ENCODE data around the gene GAD1.

The GAD1 gene

DNA sequence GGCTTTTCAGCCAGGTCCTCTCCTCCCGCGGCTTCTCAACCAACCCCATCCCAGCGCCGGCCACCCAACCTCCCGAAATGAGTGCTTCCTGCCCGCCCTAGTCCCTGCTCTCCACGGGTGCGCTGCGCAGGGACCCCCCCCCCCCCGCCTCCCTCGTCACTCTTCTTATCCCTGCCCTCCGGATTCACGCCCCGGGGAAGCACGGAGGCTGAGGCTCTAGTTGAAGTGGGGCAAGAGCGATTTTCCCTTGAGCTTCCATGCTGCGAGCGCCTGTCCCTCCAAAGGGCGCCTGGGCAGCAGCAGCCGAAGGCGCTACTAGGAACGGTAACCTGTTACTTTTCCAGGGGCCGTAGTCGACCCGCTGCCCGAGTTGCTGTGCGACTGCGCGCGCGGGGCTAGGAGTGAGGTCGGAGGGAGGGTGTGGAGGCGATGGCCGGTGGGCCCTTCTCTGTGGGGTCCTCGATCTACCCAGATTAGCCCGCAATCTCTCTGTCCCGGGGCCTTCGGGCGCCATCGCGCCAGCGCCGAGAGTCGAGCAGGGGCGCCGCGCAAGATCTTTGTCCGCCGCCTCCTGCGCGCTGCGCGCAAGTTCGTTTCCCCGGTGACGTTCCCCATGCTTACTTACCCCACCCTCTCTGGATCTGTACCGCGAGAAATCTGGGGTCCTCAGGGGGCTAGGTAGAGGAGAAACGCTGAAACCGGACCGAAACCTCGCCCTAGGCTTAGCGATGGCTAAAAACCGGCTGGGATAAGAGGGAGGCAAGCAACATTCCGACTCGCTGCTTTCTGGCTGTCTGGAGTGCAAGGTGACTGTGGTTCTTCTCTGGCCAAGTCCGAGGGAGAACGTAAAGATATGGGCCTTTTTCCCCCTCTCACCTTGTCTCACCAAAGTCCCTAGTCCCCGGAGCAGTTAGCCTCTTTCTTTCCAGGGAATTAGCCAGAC lies 677 bp downstream of the GAD1 start:
- TF ChIP-seq, protein P1, sequence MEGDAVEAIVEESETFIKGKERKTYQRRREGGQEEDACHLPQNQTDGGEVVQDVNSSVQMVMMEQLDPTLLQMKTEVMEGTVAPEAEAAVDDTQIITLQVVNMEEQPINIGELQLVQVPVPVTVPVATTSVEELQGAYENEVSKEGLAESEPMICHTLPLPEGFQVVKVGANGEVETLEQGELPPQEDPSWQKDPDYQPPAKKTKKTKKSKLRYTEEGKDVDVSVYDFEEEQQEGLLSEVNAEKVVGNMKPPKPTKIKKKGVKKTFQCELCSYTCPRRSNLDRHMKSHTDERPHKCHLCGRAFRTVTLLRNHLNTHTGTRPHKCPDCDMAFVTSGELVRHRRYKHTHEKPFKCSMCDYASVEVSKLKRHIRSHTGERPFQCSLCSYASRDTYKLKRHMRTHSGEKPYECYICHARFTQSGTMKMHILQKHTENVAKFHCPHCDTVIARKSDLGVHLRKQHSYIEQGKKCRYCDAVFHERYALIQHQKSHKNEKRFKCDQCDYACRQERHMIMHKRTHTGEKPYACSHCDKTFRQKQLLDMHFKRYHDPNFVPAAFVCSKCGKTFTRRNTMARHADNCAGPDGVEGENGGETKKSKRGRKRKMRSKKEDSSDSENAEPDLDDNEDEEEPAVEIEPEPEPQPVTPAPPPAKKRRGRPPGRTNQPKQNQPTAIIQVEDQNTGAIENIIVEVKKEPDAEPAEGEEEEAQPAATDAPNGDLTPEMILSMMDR (IDR thresholded peaks at IDR 0.05; ENCODE audit: low read depth, low read length): no peak
- TF ChIP-seq EZH2phosphoT487 (IDR thresholded peaks at IDR 0.05; ENCODE audit: low read depth): no peak
- Histone ChIP-seq H3K9me3 (ENCODE audit: insufficient read depth, low read length) (no peaks in the 10 kb centered on the region), H2AFZ (ENCODE audit: low read depth, low read length) (no peak overlapping the region), H3K79me2 (ENCODE audit: low read length) (no peaks in the 10 kb centered on the region), H3K4me3 (ENCODE audit: low read length) (no peak overlapping the region), H4K20me1 (ENCODE audit: insufficient read depth, low read length) (0 out of 2 replicates have a peak, but pooled peaks cover 4% of the 10 kb centered on the region), H3K27me3 (ENCODE audit: low read depth, low read length) (peaks cover 23% of the 10 kb centered on the region), H3K27ac (ENCODE audit: low read length) (no peak overlapping the region), H3K9ac (ENCODE audit: low read length) (no peak overlapping the region), H3K4me2 (ENCODE audit: low read length) (no peak overlapping the region), H3K36me3 (replicated peaks; ENCODE audit: low read depth, low read length) (no peaks in the 10 kb centered on the region), H3K4me1 (ENCODE audit: low read length) (peaks cover 13% of the 10 kb centered on the region; the same call in 1 of the 2 replicates)

DNA sequence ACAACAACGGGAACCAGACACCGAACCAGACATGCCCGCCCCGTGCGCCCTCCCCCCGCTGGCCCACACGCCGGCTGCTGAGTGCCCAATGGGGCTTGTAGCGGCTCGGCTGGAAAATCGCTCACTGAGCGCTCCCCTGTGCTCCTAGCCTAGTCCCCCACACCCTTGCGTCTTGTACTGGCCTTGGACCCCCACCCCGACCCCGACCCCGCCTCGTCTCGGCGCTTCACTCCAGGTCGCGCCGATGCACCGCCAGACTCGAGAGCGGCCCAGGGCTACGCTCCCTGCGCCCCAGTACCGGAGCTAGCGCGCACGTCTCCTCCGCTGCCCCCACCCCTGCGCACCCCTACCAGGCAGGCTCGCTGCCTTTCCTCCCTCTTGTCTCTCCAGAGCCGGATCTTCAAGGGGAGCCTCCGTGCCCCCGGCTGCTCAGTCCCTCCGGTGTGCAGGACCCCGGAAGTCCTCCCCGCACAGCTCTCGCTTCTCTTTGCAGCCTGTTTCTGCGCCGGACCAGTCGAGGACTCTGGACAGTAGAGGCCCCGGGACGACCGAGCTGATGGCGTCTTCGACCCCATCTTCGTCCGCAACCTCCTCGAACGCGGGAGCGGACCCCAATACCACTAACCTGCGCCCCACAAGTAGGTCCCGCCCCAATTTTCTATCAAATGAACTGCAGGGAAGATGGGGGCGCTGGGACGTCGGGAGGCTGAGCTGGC lies 1.5 kb downstream of the GAD1 start:
- peaks cover 13% of the 10 kb centered on the region; the same call in 1 of the 2 replicates for H3K4me1 ChIP-seq (ENCODE audit: low read length)
- no peaks in the 10 kb centered on the region for H3K79me2 ChIP-seq (ENCODE audit: low read length)
- no peak for TF ChIP-seq EZH2phosphoT487 (IDR thresholded peaks at IDR 0.05; ENCODE audit: low read depth)
- TF ChIP-seq, protein P1 (IDR thresholded peaks at IDR 0.05; ENCODE audit: low read depth, low read length): no peak
- H3K27me3 ChIP-seq (ENCODE audit: low read depth, low read length): peaks cover 21% of the 10 kb centered on the region
- H3K36me3 ChIP-seq (replicated peaks; ENCODE audit: low read depth, low read length): no peaks in the 10 kb centered on the region
- no peak overlapping the region for H2AFZ ChIP-seq (ENCODE audit: low read depth, low read length)
- no peak overlapping the region for H3K4me3 ChIP-seq (ENCODE audit: low read length)
- H3K27ac ChIP-seq (ENCODE audit: low read length): no peak overlapping the region
- H4K20me1 ChIP-seq (ENCODE audit: insufficient read depth, low read length): 0 out of 2 replicates have a peak, but pooled peaks cover 4% of the 10 kb centered on the region
- no peaks in the 10 kb centered on the region for H3K9me3 ChIP-seq (ENCODE audit: insufficient read depth, low read length)
- H3K9ac ChIP-seq (ENCODE audit: low read length): no peak overlapping the region
- no peak overlapping the region for H3K4me2 ChIP-seq (ENCODE audit: low read length)

DNA sequence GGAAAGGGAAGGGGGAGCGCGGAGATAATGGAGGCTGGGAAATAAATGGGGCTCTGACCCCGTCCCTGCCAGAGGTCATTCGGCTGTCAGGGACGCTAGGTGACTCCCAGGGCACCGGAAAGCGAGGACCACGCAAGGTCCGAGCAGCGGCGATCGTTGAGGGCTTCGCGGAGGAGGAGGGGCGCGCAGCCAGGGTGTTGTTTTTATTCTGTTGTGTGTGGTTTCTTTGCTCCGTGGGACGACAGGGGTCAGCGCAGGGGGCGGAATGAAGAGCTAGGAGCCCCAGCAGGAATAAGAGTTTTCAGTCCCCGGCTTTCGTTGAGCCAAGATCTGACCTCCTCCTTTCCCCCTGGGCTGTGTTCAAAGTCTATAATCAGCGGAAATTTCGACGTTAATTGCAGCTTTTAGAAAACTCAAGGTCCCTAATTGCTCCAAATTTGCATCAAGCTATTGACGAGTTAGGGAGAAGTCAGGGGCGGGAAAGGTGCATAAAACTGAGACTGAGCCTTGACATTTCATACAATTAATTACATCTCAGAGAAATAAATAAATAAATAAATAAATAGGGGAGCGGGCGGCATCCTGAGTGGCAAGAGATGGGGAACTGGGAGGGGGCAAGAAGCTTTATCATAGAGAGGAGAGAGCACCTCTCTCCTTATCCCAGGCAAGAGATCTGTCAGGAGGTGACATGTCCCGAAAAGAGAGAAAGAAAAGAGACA lies 2.2 kb downstream of the GAD1 start:
- H3K9ac ChIP-seq (ENCODE audit: low read length): no peak overlapping the region
- no peak overlapping the region for H3K4me3 ChIP-seq (ENCODE audit: low read length)
- no peaks in the 10 kb centered on the region for H3K9me3 ChIP-seq (ENCODE audit: insufficient read depth, low read length)
- H3K27ac ChIP-seq (ENCODE audit: low read length): no peak overlapping the region
- H3K4me2 ChIP-seq (ENCODE audit: low read length): no peak overlapping the region
- 0 out of 2 replicates have a peak, but pooled peaks cover 2% of the 10 kb centered on the region for H4K20me1 ChIP-seq (ENCODE audit: insufficient read depth, low read length)
- peaks cover 13% of the 10 kb centered on the region for H3K27me3 ChIP-seq (ENCODE audit: low read depth, low read length)
- H3K4me1 ChIP-seq (ENCODE audit: low read length): peaks cover 13% of the 10 kb centered on the region; the same call in 1 of the 2 replicates
- no peak for TF ChIP-seq EZH2phosphoT487 (IDR thresholded peaks at IDR 0.05; ENCODE audit: low read depth)
- TF ChIP-seq, protein P1 (IDR thresholded peaks at IDR 0.05; ENCODE audit: low read depth, low read length): no peak
- no peaks in the 10 kb centered on the region for H3K36me3 ChIP-seq (replicated peaks; ENCODE audit: low read depth, low read length)
- H2AFZ ChIP-seq (ENCODE audit: low read depth, low read length): no peak overlapping the region
- no peaks in the 10 kb centered on the region for H3K79me2 ChIP-seq (ENCODE audit: low read length)

All from OCI-LY3 (cell line).